ENCODE measurements around the gene B3GALT6. TPM values are rescaled to one million over a fixed set of nuclear protein-coding genes. Genes with fewer than 3 reads are reported as not detected.

The B3GALT6 gene
- total and polyA plus RNA-seq, 2 experiments from 2014 or later, result 28.9 to 36.3 TPM

GRCh38 chr1:1278620-1279019, 46.6 kb downstream of the B3GALT6 start:
- Histone ChIP-seq H3K9me2 (replicated peaks; ENCODE audit: insufficient read depth) (no peaks in the 10 kb centered on the region), H4K20me1 (ENCODE audit: insufficient read depth, poor library complexity, severe bottlenecking) (no peaks in the 10 kb centered on the region), H3K36me3 (replicated peaks; ENCODE audit: insufficient read depth, low read depth) (no peaks in the 10 kb centered on the region), H3K27ac (no peak overlapping the region), H3K4me3 (no peak overlapping the region), H3K4me1 (ENCODE audit: insufficient read depth) (no peaks in the 10 kb centered on the region), H3K79me2 (no peaks in the 10 kb centered on the region), H2AFZ (no peak overlapping the region), H3K4me2 (no peak overlapping the region), H3K9me3 (ENCODE audit: low read depth) (no peaks in the 10 kb centered on the region), H3K27me3 (no peaks in the 10 kb centered on the region)
- WGBS (ENCODE audit: low lambda C conversion rate, missing lambda C conversion rate), result 92% methylated on average over 13 of the region's 13 CpGs
- TF ChIP-seq EZH2phosphoT487 (IDR thresholded peaks at IDR 0.05; ENCODE audit: low read depth, severe bottlenecking, unreplicated experiment), result no peak
- TF ChIP-seq, protein P1, sequence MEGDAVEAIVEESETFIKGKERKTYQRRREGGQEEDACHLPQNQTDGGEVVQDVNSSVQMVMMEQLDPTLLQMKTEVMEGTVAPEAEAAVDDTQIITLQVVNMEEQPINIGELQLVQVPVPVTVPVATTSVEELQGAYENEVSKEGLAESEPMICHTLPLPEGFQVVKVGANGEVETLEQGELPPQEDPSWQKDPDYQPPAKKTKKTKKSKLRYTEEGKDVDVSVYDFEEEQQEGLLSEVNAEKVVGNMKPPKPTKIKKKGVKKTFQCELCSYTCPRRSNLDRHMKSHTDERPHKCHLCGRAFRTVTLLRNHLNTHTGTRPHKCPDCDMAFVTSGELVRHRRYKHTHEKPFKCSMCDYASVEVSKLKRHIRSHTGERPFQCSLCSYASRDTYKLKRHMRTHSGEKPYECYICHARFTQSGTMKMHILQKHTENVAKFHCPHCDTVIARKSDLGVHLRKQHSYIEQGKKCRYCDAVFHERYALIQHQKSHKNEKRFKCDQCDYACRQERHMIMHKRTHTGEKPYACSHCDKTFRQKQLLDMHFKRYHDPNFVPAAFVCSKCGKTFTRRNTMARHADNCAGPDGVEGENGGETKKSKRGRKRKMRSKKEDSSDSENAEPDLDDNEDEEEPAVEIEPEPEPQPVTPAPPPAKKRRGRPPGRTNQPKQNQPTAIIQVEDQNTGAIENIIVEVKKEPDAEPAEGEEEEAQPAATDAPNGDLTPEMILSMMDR (IDR thresholded peaks at IDR 0.05; ENCODE audit: poor library complexity), result no peak
- no peak for TF ChIP-seq EZH2 (IDR thresholded peaks at IDR 0.05; ENCODE audit: borderline replicate concordance)
- DNase-seq (ENCODE audit: low spot score), result no peak

DNA sequence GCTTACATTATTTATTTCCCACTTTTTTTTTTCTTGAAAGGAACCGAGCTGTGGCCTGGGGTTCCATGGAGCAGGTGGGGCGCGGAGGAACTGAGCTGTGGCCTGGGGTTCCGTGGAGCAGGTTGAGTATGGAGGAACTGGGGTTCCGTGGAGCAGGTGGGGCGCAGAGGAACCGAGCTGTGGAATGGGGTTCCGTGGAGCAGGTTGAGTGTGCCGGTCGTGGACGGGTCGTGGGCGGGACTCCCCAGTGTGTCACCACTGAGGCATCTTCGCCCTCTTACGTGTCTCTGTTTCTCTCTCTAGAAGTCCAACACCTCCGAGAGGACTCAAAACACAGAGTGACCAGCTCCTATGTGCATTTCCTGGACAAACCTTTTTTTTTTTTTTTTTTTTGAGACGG, 47.0 kb downstream of the B3GALT6 start:
- Histone ChIP-seq H3K79me2 (no peaks in the 10 kb centered on the region), H3K4me1 (ENCODE audit: insufficient read depth) (no peaks in the 10 kb centered on the region), H3K27me3 (no peaks in the 10 kb centered on the region), H3K27ac (no peak overlapping the region), H3K9me2 (replicated peaks; ENCODE audit: insufficient read depth) (no peaks in the 10 kb centered on the region), H4K20me1 (ENCODE audit: insufficient read depth, poor library complexity, severe bottlenecking) (no peaks in the 10 kb centered on the region), H3K4me3 (no peak overlapping the region), H3K36me3 (replicated peaks; ENCODE audit: insufficient read depth, low read depth) (no peaks in the 10 kb centered on the region), H3K9me3 (ENCODE audit: low read depth) (no peaks in the 10 kb centered on the region), H2AFZ (no peak overlapping the region), H3K4me2 (no peak overlapping the region)
- 89% methylated on average over 16 of the region's 17 CpGs for WGBS (ENCODE audit: low lambda C conversion rate, missing lambda C conversion rate)
- no peak for DNase-seq (ENCODE audit: low spot score)
- TF ChIP-seq EZH2phosphoT487 (IDR thresholded peaks at IDR 0.05; ENCODE audit: low read depth, severe bottlenecking, unreplicated experiment), result no peak

DNA sequence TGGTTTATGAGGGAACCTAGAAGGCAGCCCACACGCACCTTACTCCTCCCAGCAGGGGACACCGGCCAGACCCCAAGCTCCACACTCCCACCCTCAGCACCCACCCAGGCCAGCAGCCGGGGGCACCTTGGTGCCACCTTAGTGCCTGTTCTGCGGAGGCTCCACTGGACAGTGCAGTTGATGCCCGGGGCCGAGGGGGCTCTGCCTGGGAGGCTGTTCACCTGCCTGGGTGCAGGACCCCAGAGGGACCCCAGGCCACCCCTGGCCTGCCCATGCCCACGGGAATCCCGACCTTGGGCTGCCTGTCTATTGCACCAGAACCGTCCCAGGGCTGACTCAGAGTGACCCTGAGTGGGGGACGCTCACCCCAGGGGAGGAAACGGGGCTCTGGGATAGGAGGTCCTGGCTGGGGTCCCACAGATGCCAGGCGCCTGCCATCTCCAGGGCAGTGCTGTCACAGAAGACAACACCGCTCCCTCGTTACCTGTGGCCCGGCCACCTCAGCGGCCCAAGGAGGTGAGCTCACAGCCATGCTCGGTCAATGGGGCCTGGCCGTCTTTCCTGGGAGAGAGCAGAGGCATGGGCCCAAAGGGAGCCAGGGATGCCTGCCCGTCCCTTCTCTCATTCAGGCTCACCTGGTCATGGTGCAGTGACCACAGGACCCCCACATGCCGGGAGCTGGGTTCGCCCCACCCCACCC, 48.9 kb downstream of the B3GALT6 start:
- TF ChIP-seq EZH2phosphoT487 (IDR thresholded peaks at IDR 0.05; ENCODE audit: low read depth, severe bottlenecking, unreplicated experiment), result no peak
- TF ChIP-seq, protein P1 (IDR thresholded peaks at IDR 0.05; ENCODE audit: poor library complexity), result no peak
- TF ChIP-seq EZH2 (IDR thresholded peaks at IDR 0.05; ENCODE audit: borderline replicate concordance), result no peak
- H3K27me3 ChIP-seq, result no peaks in the 10 kb centered on the region
- no peaks in the 10 kb centered on the region for H3K9me2 ChIP-seq (replicated peaks; ENCODE audit: insufficient read depth)
- H3K36me3 ChIP-seq (replicated peaks; ENCODE audit: insufficient read depth, low read depth), result no peaks in the 10 kb centered on the region
- no peaks in the 10 kb centered on the region for H3K4me1 ChIP-seq (ENCODE audit: insufficient read depth)
- 92% methylated on average over 19 of the region's 21 CpGs for WGBS (ENCODE audit: low lambda C conversion rate, missing lambda C conversion rate)
- H4K20me1 ChIP-seq (ENCODE audit: insufficient read depth, poor library complexity, severe bottlenecking), result no peaks in the 10 kb centered on the region
- no peak overlapping the region for H3K4me2 ChIP-seq
- H3K4me3 ChIP-seq, result no peak overlapping the region
- no peak for DNase-seq (ENCODE audit: low spot score)
- no peak overlapping the region for H2AFZ ChIP-seq
- H3K79me2 ChIP-seq, result no peaks in the 10 kb centered on the region
- H3K27ac ChIP-seq, result no peak overlapping the region
- no peaks in the 10 kb centered on the region for H3K9me3 ChIP-seq (ENCODE audit: low read depth)

GRCh38 chr1:1281533-1282321, 49.7 kb downstream of the B3GALT6 start:
- no peak for DNase-seq (ENCODE audit: low spot score)
- Histone ChIP-seq H3K4me2 (no peak overlapping the region), H3K27ac (no peak overlapping the region), H3K27me3 (no peaks in the 10 kb centered on the region), H3K9me2 (replicated peaks; ENCODE audit: insufficient read depth) (no peaks in the 10 kb centered on the region), H2AFZ (no peak overlapping the region), H3K4me3 (no peak overlapping the region), H3K36me3 (replicated peaks; ENCODE audit: insufficient read depth, low read depth) (no peaks in the 10 kb centered on the region), H3K4me1 (ENCODE audit: insufficient read depth) (no peaks in the 10 kb centered on the region), H4K20me1 (ENCODE audit: insufficient read depth, poor library complexity, severe bottlenecking) (no peaks in the 10 kb centered on the region), H3K9me3 (ENCODE audit: low read depth) (no peaks in the 10 kb centered on the region), H3K79me2 (no peaks in the 10 kb centered on the region)
- 81% methylated on average over 23 of the region's 26 CpGs for WGBS (ENCODE audit: low lambda C conversion rate, missing lambda C conversion rate)
- no peak for TF ChIP-seq EZH2 (IDR thresholded peaks at IDR 0.05; ENCODE audit: borderline replicate concordance)
- TF ChIP-seq, protein P1 (IDR thresholded peaks at IDR 0.05; ENCODE audit: poor library complexity), result no peak
- TF ChIP-seq EZH2phosphoT487 (IDR thresholded peaks at IDR 0.05; ENCODE audit: low read depth, severe bottlenecking, unreplicated experiment), result no peak

All from hepatocyte (in vitro differentiated cells).